ENCODE measurements around the gene RAPH1. TPM values are rescaled to one million over a fixed set of nuclear protein-coding genes. Genes with fewer than 3 reads are reported as not detected.
"Not testable (repeated sequence)": the region's sequence is repeated elsewhere in the genome, so short reads cannot be mapped to it uniquely, and the experiment has no call there.

Gene RAPH1
- total RNA-seq, 1 donor from 2014 or later: 50.4 TPM

GRCh38 chr2:203395858-203396257 lies 139.2 kb downstream of the RAPH1 start:
- no peak overlapping the region for H3K4me3 Mint-ChIP-seq (ENCODE audit: unreplicated experiment)
- peaks cover 2% of the 10 kb centered on the region for H3K9me3 Mint-ChIP-seq (ENCODE audit: unreplicated experiment)
- Histone ChIP-seq H3K4me2 (ENCODE audit: low read length) (no peak overlapping the region), H3K27ac (ENCODE audit: low read depth, low read length) (no peak overlapping the region), H3K9me3 (ENCODE audit: insufficient read depth, low read depth, low read length) (no peaks in the 10 kb centered on the region), H3K27me3 (ENCODE audit: insufficient read depth, low read length) (no peaks in the 10 kb centered on the region), H3K4me1 (ENCODE audit: insufficient read depth, low read length) (peaks cover 2% of the 10 kb centered on the region), H4K20me1 (ENCODE audit: insufficient read depth, low read length) (no peaks in the 10 kb centered on the region), H3K9ac (ENCODE audit: low read length) (no peak overlapping the region), H2AFZ (ENCODE audit: low read depth, low read length) (no peak overlapping the region), H3K4me3 (ENCODE audit: insufficient read depth, low read depth, low read length) (no peak overlapping the region), H3K79me2 (ENCODE audit: insufficient read depth, low read length) (peaks cover 3% of the 10 kb centered on the region), H3K36me3 (ENCODE audit: insufficient read depth, low read length) (peaks cover 5% of the 10 kb centered on the region)
- H3K27ac Mint-ChIP-seq (ENCODE audit: unreplicated experiment): no peak overlapping the region
- no peaks in the 10 kb centered on the region for H3K27me3 Mint-ChIP-seq (ENCODE audit: low read depth, unreplicated experiment)
- H3K36me3 Mint-ChIP-seq (ENCODE audit: low read depth, unreplicated experiment): peaks cover 5% of the 10 kb centered on the region
- peaks cover under 1% of the 10 kb centered on the region for H3K4me1 Mint-ChIP-seq (ENCODE audit: low read depth, unreplicated experiment)
- TF ChIP-seq EZH2 (IDR thresholded peaks at IDR 0.05; ENCODE audit: insufficient read depth, low read length) (no peak), CTCF (IDR thresholded peaks at IDR 0.05; ENCODE audit: insufficient read depth, low read depth, low read length) (no peak)
- FAIRE-seq (no peak), DNase-seq (ENCODE audit: low read depth) (no peak)

GRCh38 chr2:203394519-203395227 lies 140.4 kb downstream of the RAPH1 start:
- peaks cover 5% of the 10 kb centered on the region for H3K36me3 Mint-ChIP-seq (ENCODE audit: low read depth, unreplicated experiment)
- no peak overlapping the region for H3K27ac Mint-ChIP-seq (ENCODE audit: unreplicated experiment)
- no peaks in the 10 kb centered on the region for H3K4me1 Mint-ChIP-seq (ENCODE audit: low read depth, unreplicated experiment)
- TF ChIP-seq EZH2 (IDR thresholded peaks at IDR 0.05; ENCODE audit: insufficient read depth, low read length): no peak
- TF ChIP-seq CTCF (IDR thresholded peaks at IDR 0.05; ENCODE audit: insufficient read depth, low read depth, low read length): no peak
- peaks cover 2% of the 10 kb centered on the region for H3K9me3 Mint-ChIP-seq (ENCODE audit: unreplicated experiment)
- H3K27me3 Mint-ChIP-seq (ENCODE audit: low read depth, unreplicated experiment): no peaks in the 10 kb centered on the region
- H3K27ac ChIP-seq (ENCODE audit: low read depth, low read length): no peak overlapping the region
- no peak overlapping the region for H3K4me3 Mint-ChIP-seq (ENCODE audit: unreplicated experiment)
- H3K4me2 ChIP-seq (ENCODE audit: low read length): no peak overlapping the region
- DNase-seq (ENCODE audit: low read depth): no peak
- H3K4me3 ChIP-seq (ENCODE audit: insufficient read depth, low read depth, low read length): no peak overlapping the region
- no peaks in the 10 kb centered on the region for H3K4me1 ChIP-seq (ENCODE audit: insufficient read depth, low read length)
- peaks cover 5% of the 10 kb centered on the region for H3K36me3 ChIP-seq (ENCODE audit: insufficient read depth, low read length)
- no peak overlapping the region for H2AFZ ChIP-seq (ENCODE audit: low read depth, low read length)
- H3K27me3 ChIP-seq (ENCODE audit: insufficient read depth, low read length): no peaks in the 10 kb centered on the region
- no peak overlapping the region for H3K9ac ChIP-seq (ENCODE audit: low read length)
- peak; percentile 20 for FAIRE-seq
- no peaks in the 10 kb centered on the region for H3K9me3 ChIP-seq (ENCODE audit: insufficient read depth, low read depth, low read length)
- peaks cover 5% of the 10 kb centered on the region for H3K79me2 ChIP-seq (ENCODE audit: insufficient read depth, low read length)
- H4K20me1 ChIP-seq (ENCODE audit: insufficient read depth, low read length): no peaks in the 10 kb centered on the region

- not testable (repeated sequence) for H2AFZ ChIP-seq (ENCODE audit: low read depth, low read length); H3K4me1 ChIP-seq (ENCODE audit: insufficient read depth, low read length); H3K9ac ChIP-seq (ENCODE audit: low read length); DNase-seq (ENCODE audit: low read depth); FAIRE-seq; H3K9me3 Mint-ChIP-seq (ENCODE audit: unreplicated experiment); H4K20me1 ChIP-seq (ENCODE audit: insufficient read depth, low read length); H3K4me1 Mint-ChIP-seq (ENCODE audit: low read depth, unreplicated experiment); H3K9me3 ChIP-seq (ENCODE audit: insufficient read depth, low read depth, low read length); H3K27me3 Mint-ChIP-seq (ENCODE audit: low read depth, unreplicated experiment); H3K36me3 ChIP-seq (ENCODE audit: insufficient read depth, low read length); H3K4me3 Mint-ChIP-seq (ENCODE audit: unreplicated experiment); H3K27ac Mint-ChIP-seq (ENCODE audit: unreplicated experiment); H3K36me3 Mint-ChIP-seq (ENCODE audit: low read depth, unreplicated experiment); H3K4me2 ChIP-seq (ENCODE audit: low read length); H3K27me3 ChIP-seq (ENCODE audit: insufficient read depth, low read length); H3K79me2 ChIP-seq (ENCODE audit: insufficient read depth, low read length); H3K4me3 ChIP-seq (ENCODE audit: insufficient read depth, low read depth, low read length); H3K27ac ChIP-seq (ENCODE audit: low read depth, low read length)
These were observed 146.9 kb downstream of the RAPH1 start for GRCh38 chr2:203388153-203388552.
